Glomerular visceral epithelial cell (primary cell): ENCODE data around the gene DLST.

Experiments
- DNase-seq: peaks from one replicate; pipeline ENCODE4 v3.0.0-alpha.2; 2016; ENCODE audit errors: extremely low spot score

The DLST gene

DNA sequence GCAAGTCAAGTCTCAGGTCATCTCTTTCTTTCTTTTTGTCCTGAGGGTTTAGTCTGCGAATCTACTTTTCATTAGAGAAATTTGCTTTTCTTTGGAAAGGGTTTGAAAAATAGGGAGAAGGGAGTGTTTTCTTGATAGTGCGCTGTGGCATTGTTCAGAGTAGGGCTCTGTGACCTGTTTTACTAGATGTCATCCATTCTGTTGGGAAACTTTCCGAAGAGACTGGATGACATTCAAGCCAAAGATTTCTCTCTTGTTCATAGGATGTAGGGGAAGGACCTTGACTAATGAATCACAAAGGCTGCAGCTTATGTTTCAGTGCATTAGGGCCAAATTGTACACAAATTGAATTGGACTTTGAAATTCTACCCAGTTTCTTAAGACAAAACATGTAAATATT lies 14.7 kb downstream of the DLST start:
- no peak for DNase-seq

DNA sequence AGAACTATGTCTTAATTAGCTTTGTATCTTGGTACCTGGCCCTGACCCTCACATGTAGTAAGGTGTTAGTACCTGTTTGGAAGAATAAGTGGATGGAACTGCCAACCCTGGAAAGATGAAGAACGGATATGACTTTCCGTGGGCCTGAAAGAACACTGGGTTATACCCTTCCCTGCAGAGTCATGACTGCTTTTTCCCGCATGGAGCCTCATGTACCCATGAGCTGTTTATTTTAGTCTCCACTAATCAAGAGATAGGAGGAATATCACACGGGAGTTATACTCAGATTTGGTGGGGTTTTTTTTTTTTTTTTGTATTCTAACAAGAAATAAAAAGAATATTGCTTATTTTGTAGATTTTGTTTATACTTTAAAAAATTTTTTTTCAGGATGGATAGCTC lies 15.9 kb downstream of the DLST start:
- DNase-seq: no peak

DNA sequence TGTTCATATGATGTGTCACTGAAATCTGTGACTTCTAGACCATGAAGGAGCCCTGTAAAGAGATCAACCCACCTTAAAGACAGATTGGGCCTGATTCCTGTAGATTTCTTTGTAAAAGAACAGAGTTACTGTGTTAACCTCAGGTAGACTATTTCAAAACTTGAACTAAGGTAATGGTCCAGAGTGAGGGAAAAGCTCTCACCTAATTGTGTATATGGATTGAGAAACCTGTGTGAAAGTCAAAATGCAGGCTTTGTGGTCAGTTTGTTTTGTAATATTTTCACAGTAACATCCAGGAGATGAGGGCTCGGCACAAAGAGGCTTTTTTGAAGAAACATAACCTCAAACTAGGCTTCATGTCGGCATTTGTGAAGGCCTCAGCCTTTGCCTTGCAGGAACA lies 16.4 kb downstream of the DLST start:
- no peak for DNase-seq

DNA sequence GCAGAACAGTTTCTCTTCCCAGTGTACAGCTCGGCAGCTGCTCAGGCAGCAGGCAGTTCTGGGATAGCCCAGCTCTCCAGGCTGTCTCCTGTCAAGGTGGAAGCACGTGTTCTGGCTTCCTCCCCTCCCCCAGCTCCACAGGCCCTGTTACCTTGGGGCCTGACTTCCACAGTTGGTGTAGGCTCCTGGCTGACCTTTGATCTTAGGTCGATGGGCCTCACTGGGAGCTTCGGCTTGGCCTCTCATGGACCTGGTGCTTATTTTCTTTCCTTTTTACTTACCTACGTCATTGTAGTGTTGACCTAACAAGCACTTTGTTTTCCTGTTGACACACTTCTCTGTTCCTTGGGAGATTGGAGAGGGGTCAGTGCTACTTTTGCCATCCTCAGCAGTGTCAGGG lies 17.0 kb downstream of the DLST start:
- no peak for DNase-seq

DNA sequence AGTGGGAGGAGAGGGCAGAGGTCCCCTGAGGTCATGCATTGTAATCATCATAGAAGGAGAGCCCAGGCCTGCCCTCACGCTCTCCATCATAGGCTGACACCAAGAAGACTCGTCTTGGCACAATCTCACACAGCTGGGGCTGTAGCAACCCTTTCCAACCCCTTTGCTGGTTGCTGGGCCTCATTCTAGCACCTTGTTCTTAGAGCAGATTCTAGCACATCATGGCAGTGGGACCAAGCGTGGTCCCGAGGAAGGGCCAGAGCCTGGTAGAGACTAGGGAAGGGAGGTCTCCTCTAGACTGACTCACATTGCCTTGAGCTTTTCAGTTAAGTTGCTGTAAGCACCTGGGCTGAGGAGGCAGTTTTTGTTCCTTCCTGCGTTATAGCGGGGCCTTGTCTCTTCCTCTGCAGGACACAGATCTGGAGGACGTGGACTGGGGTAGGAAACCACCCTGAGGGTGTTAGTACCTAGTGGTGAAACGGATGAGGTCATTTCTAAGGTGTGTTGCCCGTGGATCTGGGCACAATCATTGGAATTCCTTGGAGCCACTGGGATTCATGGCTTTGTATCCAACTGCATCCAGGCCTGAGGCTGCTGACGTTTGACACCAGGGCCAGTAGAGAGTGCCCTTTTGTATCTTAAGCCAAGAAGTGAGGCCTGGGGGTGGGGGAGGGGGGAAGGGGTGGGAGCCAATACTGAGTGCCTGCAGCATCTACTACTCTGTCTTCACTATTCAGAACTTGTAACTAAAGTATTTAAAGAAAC lies 21.4 kb downstream of the DLST start:
- no peak for DNase-seq

DNA sequence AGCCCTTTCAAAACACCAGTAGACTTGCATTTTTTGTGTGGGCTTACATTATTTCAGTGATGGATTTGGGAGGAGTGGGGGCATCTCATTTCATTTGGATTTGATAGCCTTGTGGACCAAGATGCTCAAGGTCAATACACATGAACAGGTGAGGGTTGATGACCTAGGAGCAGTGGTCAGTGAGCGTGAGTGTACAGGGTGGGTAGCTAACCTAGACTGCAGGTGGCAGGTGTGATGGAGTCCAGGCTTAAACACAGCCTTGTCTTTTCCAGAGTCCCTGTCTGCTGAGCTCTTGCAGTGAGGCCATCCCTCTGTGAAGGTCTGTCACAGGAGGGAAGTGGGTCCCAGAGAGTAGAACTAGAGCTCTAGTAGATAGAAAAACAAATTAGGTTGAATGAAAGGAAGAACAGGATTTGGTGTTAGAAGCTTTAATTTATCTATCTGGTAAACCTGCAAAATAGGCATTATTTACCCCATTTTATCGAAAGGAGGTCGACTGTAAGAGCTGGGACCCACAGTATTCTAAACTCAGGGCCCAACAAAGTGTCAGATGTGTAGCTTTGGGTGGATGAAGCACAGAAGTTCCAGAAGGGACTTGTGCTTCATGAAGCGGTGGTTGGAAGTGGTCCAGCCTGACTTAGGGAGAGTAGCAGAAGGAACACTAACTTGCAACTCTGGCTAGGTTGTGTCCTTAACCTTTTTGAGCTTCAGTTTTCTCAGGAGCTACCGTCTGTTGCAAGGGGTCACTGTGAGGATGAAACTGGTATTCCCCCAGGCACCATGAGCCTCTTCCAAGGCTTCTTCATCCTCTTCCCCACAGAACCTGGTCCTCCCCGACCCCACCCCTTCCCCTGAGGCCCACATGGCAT lies 23.2 kb downstream of the DLST start:
- no peak for DNase-seq

DNA sequence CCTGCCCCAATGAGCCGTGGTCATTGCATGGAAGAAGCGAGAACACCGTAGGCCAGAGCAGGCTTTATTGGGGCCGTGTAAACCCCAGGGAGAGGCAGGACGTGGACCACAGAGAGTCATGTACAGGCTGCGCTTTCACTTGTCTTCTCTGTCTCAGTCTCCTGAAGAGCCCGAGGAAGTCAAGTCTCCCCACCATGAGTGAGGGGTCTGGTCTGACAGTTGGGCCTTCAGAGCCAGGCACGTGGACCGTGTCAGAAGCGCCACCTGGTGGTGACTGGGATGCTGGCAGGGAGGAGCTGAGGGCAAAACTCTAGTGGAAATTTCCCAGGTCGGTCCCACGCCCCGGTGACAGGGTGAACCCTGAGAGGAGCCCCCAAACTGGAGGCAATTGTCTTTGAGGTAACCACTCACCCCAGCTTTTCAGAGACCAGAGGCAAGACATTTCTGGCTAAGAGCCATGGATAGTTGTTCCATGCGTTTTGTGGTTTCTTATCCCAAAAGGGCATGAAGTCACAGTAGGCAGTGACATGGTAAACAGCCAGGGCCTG lies 24.0 kb downstream of the DLST start:
- DNase-seq: peak; percentile 63

DNA sequence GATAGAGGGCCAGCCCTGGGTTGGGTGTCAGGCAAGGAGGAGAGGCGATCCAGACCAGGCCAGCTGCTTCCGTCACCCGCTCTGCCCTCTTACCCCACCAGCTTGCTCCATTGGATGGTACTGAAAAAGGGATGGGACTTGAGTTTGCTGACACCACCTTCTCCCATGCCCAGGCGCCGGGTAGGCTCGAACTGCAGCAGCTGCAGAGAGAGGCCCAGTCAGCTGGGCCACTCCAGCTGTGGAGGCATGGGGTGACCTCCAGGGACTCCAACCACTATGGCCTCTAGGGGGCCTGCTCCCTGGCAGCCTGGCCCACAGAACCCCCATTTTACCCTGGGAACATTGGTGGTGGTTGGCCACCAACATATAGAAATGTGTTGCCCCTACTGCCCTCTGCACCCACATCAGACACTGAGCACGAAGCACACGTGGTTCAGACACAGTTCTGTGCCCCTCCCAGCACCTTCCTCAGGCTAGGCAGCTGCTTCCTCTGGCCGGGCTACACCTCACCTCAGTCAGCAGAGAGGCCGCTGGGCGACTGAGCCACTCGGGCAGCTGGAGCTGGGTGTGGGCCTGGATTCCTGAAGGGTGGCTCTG lies 25.3 kb downstream of the DLST start:
- no peak for DNase-seq

DNA sequence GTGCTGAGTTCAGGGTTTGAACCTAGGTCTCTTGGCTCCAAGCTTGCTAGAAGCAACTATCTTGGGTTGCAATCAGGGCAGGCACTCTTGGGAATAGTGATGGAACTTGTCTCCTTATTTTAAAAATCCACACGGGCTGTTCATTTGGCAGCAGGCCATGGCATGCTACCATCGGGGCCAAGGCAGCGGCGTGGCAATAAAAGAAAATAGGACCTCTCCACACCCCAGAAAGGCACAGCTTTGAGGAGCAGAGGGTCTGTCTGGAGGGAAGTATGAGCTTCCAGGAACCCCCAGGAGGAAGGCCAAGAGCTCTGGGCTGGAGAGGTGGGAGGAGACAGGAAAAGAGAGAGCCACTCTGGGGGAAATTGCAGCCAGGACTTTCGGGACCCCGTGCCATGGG lies 26.0 kb downstream of the DLST start:
- DNase-seq: no peak

DNA sequence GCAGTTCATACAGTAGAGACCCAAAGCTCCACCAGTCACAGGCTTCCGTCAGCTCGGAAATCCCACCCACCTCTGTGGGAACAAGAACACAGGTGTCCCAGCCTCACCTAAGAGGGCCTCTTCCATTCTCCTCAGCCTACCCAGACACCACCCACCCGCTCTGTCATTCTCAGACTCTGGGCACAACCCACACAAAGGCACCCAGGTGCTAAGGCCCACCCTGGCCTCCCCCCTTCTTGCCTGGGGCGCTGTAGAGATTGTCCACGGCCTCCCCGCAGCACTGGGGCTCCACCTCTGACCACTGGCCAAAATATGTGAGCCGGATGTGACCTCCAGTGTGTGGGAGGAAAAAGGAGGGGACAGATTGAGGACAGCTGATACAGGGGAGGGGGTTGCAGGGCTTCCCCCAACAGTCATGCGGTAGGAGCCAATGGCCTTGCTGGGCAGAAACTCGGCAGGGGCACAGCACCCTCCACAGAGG lies 27.2 kb downstream of the DLST start:
- DNase-seq: no peak

DNA sequence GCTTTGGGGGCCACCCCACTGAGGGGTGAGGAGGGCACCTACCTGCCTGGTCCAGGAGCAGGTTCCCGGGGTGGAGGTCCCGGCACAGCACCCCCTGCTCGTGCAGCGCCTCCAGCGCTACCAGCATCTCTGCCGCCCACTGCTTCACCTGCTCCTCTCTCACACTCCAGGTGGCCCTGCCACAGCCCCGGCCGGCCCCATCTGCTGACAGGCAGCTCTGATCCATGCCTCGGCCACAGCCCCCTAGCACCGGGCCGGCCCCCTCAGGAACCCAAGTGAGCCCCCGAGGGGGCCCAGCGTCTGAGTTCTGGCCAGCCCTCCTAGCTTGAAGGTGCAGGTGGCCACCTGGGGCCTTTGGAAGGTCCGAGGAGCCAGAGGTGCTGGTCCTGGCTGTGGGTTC lies 27.8 kb downstream of the DLST start:
- no peak for DNase-seq

DNA sequence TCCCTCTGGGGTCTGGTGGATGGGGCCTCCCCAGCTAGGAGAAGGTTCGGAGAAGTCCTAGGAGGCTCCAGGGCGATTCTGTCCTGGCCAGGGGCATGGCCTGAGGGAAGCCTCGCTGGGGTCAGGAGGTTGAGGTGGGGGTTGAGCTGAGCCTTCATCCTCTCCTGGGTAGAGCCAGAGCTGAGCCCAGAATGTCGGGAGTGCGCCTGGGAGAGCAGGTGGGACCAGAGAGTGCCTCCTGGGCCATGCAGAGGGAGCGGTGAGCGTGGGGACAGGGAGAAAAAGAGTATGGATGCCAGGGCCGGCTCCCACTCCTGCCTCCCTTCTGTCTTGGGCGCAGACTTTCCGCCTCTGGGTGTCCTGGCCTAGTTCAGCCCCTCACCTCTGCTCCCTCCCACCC lies 28.2 kb downstream of the DLST start:
- DNase-seq: no peak

DNA sequence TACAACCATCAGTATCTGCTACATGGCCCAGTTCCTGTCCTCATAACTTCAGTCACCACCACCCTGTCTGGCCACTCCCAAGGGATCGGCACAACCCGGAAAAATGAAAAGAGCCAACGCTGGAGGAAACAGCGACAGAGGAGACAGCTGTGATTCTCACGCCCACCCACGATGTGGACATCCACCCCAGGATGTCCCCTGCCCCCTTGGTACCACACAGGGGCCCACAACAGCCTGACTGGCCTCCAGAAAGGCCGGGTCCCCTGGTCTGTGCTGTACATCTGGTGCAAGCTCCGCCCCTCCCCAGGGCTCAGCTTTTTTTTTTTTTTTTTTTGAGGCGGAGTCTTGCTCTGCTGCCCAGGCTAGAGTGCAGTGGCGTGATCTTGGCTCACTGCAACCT lies 28.8 kb downstream of the DLST start:
- DNase-seq: no peak

DNA sequence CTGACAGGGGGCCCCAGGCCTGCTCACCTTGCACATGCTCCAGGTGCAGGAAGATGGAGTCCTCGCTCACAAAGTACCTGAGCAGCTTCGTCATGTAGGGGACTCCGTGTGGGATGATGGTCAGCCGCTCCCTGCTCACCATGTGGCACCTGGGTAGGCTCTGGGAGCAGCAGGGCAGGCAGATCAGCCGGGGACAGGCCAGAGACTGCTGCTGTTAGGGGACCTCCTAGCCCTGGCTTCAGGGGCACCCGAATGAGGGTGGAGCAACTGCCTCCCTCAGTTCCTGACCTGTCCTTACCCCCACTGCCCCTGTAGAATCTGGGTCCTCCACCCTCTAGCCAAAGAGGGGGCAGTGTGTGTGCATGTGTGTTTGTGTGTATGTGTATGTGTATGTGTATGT lies 29.5 kb downstream of the DLST start:
- no peak for DNase-seq

DNA sequence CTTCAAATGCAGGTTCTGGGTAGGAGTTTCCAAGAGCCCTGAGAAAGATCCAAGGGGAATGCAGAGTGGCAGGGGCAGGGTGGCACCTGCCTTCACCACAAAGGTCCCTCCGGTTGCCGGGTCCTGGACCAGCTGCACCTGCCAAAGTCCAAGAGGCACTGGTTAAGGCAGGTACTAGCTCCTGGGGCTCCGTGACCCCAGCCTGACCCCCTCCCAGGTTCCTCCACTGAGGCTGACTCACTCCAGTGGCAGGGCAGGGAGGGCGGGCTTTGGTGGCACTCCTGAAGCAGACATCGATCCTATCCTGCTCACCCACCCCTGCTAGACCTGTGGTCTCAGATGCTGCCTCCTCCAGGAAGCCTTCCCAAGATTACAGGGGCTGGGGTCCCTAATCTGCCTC lies 30.0 kb downstream of the DLST start:
- no peak for DNase-seq

DNA sequence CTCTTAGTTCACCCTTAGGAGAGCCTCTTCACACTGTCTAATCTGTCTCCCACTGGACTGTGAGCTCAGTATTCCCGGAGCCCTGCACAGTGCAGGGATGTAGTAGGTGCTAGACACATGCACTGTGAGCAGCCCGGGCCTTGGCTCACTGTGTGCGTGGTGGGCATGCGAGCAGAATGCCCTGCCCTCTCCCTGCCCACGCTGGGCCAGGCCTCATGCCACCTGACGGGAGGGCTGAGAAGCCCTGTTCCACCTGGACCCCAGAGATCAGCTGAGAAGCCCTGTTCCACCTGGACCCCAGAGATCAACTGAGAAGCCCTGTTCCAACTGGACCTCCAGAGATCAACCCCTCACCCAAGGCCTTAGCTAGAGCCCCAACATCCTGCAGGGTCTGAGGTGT lies 30.4 kb downstream of the DLST start:
- no peak for DNase-seq

DNA sequence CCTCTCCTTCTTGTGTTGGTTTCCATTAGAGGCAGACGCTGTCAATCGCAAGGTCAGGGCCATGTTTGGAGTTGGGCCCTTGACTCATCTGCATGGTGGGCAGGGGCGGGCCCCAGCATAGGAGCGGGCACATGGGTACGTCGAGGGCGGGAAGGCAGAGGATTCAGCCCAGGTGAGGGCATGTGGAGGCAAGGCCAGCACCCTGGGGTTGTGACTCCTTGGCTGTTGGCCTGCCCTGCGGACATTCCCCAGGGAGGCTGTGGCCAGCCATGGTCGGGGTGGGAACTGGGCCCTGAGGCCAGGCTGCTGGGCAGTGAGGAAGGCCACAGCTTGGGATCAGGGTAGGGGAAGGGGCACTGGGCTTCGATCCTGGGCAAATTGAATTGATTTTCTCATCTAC lies 31.1 kb downstream of the DLST start:
- DNase-seq: no peak

DNA sequence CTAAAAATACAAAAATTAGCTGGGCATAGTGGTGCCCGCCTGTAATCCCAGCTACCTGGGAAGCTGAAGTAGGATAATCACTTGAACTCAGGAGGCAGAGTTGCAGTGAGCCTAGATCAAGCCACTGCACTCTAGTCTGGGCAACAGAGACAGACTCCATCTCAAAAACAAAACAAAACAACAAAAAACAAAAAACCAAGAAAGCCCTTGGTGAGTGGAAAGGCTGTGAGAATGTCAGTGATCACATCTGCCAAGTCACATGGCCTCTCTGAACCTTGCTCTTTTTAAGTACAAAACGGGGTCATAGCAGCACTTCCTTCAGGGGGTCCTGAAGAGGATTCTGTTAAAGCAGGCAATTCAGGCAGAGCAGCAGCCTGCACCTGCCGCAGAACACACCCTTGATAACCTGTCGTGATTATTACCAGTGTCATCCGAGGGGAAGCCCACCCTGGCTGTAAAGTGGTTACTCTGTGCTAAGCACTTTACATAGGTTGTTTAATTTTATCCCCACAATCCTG lies 31.7 kb downstream of the DLST start:
- no peak for DNase-seq

DNA sequence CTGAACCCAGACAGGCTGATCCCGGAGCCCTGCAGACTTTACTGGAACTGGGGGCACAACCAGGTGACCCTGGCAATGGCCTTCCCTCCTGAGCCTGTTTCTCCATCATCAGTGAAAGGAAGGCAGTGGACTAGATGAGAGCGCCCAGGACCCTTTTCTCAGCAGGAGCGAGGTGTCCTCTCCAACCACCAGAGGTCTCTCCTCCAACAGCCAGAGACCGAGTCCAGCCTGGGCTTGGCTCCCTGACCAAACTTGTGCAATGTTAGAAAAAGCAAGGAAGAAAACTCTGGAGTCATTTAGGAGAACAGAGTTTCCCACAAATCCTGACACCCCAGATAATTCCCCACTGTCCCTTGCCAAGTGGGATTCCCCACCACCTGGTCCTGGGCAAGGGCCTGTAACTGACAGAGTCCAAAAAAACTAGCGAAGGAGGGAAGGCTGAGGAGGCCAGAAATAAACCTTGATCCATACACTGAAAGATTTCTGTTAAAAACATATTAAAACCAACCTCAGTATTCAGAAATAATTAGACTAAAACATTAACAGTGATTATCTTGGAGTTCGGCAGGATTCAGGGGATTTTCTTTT lies 32.4 kb downstream of the DLST start:
- peak; percentile 65 for DNase-seq

DNA sequence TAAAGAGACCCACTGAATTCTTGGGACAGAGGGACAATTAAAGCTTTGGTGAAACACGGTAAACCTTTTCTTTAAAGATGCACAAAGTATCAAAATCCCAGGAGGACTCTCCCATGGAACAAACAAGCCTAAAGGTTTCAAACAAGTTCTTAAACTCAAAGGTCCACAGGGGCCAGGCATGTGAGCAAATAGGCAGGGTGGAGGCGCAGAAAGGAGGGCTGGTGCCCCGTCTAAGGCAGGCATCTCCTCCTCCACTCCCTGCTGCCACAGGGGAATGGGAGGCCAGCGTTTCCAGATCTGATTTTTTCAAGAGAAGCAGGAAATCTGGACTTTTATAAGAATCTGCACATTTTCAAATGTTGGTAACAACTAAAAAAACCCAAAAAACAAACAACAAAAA lies 33.7 kb downstream of the DLST start:
- DNase-seq: no peak

DNA sequence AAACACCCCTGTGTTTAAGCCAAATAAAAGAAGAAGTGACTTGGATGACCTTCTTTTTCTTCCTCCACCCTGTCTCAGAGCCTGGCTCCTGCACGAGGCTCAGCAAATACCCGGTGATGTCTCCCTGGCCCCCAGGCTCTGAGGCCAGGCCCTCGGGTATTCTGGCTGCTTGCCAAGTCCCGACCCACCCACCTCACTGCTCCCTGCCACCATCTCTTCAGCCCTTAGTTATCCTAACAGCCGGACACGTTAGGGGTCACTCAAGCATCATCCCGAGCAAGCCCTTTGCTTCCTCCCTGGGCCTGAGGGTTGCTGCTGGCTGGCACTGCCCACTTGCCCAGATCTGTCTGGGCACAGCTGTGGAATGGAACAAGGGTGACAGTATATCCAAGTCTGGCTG lies 34.1 kb downstream of the DLST start:
- no peak for DNase-seq

DNA sequence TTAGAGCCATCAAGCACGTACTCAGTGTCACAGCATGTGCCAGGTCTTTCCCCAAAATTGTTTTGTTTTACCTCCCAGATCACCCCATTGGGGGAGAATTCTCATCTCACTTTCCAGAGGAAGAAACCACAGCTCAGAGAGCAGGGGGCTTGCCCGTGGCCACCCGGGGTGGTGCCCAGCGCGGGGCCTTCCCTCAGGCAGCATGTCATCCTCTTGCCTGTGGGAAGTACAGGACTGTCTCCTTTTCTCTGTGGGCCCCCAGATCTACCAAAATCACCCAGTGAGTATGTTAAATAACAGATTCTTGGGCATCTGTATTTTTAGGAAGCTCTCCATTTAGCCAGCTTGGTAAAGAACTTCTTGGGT lies 35.4 kb downstream of the DLST start:
- no peak for DNase-seq
